Epithelial cell of prostate (primary cell): ENCODE results near the gene RGS2.

ENCODE experiments used
- DNase-seq: peaks from one replicate; pipeline ENCODE4 v3.0.0-alpha.2; 2011; ENCODE audit warnings: low read depth, low spot score
- H3K27ac ChIP-seq: fragments of 450-650 bp; 2 replicates; pipeline ENCODE4 v1.5.1; 2017; ENCODE audit warnings: mild to moderate bottlenecking

Gene RGS2, protein sequence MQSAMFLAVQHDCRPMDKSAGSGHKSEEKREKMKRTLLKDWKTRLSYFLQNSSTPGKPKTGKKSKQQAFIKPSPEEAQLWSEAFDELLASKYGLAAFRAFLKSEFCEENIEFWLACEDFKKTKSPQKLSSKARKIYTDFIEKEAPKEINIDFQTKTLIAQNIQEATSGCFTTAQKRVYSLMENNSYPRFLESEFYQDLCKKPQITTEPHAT

DNA sequence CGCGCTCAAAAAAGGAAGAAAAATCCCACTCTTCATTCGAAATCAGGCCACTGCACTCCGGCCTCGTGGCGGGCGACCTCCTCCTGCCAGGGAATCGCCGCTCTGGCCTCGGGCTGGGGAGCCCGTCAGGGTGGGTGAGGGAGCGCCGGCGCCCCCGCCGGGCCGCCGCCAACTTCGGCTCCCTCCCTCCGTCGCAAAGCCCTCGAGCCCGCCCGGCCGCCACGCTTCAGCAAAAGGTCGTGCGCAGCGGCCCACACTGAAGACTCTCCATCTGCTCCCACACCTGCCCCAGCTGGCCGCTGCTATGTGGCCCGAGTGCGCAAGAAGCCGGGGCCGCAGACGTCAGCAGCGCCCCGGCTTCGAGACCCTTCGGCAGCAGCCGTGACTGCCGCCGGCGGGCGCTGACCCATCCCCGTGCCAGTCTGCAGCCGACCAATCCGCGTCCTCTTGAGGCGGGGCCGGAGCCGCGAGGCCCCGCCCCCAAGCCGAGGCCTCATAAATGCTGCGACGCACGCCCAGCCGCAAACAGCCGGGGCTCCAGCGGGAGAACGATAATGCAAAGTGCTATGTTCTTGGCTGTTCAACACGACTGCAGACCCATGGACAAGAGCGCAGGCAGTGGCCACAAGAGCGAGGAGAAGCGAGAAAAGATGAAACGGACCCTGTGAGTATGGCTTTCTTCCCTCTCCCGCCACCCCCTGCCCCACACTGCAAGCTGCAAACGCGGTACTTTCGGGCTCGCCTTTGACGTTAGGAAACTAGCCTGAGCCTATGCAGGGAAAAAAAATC, at the start of gene RGS2:
TSS of gene RGS2 (plus strand) at position 522 of the 789 bp plus-strand sequence. CDS start at position 555, 33 bp downstream.
- H3K27ac ChIP-seq = peak within 1 kb of the TSS; percentile 74
- DNase-seq = no peak

DNA sequence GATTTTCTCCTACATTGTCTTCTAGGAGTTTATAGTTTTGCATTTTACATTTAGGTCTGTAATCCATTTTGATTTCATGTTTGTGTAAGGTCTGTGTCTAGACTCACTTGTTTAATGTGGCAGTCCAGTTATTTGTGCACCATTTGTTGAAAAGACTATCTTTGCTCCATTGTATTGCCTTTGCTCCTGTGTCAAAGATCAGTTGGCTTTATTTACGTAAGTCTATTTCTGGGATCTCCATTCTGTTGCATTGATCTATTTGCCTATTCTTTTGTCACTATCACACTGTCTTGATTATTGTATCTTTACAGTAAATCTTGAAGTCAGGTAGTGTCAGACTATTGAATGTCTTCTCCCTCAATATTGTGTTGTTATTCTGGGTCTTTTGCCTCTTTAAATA, 49.7 kb upstream of the RGS2 start:
- no peak overlapping the region for H3K27ac ChIP-seq
- no peak for DNase-seq

DNA sequence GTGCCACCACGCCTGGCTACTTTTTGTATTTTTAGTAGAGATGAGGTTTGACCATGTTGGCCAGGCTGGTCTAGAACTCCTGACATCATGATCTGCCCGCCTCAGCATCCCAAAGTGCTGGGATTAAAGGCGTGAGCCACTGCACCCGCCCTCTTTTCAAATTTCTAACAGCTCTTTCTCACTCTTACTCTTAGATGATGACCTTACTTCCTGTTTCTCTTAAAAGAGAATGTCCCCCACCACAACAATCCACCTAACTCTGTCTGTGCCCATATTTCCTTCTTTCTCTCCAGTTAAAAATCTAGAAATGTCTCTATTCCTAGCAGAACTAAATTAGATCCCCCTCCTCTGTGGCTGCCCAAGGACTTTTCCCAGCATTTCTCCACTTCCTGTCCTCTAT, 46.6 kb upstream of the RGS2 start:
- no peak for DNase-seq
- H3K27ac ChIP-seq = no peak overlapping the region

DNA sequence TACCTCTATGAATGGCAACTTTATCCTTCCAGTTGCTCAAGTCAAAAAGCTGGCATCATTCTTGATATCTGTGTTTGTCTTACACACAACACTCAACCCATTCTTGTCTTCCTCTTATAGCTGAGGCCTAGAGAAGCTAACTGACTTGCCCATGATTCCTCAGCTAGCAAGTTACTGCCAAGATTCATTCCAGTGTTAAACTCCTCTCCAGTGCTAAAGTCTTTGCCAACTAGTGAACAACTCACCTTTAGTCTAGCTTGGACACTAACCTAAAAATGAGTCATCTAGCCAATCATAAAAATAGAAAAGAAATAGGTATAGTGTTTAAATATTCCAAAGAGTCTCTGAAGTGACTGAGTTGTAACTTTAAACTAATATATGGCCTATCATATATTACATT, 45.6 kb upstream of the RGS2 start:
- peak; percentile 24 for DNase-seq

DNA sequence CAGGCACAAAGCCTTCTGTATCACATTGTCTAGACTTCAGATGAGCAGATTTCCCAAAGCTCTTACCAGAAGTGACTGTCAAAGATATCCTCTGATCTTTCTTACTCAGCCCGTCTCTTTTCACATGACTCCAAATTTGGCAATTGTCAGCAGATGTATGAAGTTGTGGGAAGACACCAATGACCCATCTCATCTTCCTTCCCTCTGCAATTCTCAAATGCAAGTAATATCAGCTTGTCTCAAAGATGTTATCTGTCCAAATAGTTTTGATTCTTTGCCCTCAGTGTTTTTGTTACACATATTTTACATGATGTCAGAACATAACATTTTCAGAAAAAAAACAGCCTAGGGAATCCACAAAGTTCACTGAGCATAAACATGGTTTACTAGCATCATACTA, 45.1 kb upstream of the RGS2 start:
- DNase-seq = no peak
- peak overlapping the region; percentile 13 for H3K27ac ChIP-seq

More for the DNA sequence above, 45.6 kb upstream of the RGS2 start:
- peak overlapping the region; percentile 13 for H3K27ac ChIP-seq

DNA sequence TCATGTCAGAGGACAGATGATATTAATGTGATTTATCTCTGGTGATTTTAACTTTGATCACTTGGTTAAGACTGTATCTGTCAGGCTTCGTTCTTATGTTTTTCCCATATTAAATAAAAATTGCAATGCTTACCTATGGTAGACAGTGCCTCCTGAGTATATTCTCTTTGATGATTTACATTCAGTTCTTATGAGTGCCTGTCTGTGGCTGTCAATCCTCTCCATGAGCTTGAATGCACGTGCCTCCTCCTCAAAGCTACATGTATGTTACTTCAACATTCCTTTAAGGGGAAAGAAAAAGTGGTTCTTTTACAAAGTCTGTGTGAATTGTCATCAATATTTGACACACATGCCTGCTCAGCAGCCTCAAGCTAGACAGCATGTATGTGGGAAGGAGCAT, 44.2 kb upstream of the RGS2 start:
- no peak for DNase-seq
- H3K27ac ChIP-seq = no peak overlapping the region

- DNase-seq = no peak
- no peak overlapping the region for H3K27ac ChIP-seq
These were observed 42.7 kb upstream of the RGS2 start for GRCh38 chr1:192766009-192766625.

DNA sequence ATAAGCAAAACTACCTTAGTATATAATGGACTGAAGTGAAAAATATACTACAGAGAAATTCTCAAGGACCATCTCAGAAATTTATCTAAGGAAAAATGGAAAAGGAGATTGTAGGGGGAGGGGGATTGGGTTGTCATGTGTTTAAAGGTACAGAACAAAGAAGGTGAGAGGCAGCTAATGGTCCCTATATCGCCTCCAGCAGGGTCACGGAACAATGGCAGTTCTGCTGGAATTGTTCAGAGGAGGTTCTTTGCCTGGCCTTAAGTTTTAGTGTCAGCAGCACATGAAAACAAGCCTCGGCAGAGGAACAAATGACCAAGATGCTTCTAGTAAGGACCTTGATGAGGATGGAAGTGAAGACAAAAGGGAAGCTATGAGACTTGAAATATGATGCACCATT, 42.0 kb upstream of the RGS2 start:
- no peak for DNase-seq

GRCh38 chr1:192767798-192768197, 41.0 kb upstream of the RGS2 start:
- H3K27ac ChIP-seq = no peak overlapping the region
- no peak for DNase-seq

More for the DNA sequence above, 42.0 kb upstream of the RGS2 start:
- no peak overlapping the region for H3K27ac ChIP-seq

DNA sequence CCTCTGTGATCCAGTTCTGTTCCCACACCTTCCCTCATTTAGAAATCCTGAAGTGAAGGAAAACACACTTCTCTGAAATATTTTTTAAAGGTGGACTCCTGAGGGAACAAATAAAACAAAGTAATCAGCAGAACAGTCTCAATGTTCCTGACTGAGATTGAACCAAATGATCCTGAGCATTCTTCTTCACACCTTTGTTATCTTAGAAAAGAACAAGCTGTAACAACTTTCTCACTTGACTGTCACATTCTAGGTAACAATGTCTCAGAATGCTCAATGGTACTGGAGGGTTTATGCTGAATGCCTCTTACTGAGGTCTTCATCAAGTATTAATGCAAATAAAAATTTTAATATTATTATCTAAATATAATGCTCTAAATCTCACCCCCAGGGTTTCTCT, 40.4 kb upstream of the RGS2 start:
- DNase-seq = no peak
- H3K27ac ChIP-seq = no peak overlapping the region

- H3K27ac ChIP-seq = no peak overlapping the region
- no peak for DNase-seq
These were observed 37.5 kb upstream of the RGS2 start for GRCh38 chr1:192771341-192771740.

DNA sequence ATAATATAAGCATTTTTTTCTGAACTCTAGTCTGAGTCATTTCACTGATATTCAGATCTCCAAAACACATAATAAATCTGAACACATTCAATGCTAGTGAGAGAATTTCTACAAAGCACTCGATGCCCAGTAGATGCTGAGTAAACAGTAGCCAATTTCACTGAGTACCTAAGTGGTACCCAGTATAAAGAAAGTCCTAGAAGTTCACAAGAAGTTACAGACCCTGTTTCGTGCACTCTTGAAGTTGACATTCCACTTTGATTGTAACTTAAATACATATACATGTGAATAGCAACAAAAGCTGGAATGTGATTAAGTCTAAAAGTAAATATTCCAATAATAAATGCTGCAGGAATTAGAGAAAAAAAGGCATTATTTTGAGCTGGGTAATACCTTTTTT, 33.2 kb upstream of the RGS2 start:
- DNase-seq = no peak
- no peak overlapping the region for H3K27ac ChIP-seq

GRCh38 chr1:192776206-192776605, 32.6 kb upstream of the RGS2 start:
- no peak for DNase-seq
- no peak overlapping the region for H3K27ac ChIP-seq

DNA sequence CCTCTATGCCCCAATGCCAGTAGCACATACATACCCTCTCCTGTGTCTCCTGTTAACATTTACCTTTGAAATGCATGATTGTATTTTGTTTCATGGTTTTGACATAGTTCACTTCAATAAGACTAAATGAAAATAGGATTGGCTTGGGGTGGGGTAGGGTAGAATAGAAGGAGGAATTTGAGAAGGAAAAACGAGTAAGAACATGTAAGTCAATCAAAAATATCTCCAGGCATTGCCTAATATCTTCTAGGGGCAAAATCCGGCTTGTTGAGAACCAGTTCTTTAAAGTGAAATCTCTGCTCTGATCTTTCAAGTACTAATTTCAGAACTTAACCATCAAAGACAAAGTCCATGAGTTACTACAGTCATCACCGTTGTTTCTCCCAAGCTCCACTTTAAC, 31.8 kb upstream of the RGS2 start:
- no peak overlapping the region for H3K27ac ChIP-seq
- DNase-seq = no peak

DNA sequence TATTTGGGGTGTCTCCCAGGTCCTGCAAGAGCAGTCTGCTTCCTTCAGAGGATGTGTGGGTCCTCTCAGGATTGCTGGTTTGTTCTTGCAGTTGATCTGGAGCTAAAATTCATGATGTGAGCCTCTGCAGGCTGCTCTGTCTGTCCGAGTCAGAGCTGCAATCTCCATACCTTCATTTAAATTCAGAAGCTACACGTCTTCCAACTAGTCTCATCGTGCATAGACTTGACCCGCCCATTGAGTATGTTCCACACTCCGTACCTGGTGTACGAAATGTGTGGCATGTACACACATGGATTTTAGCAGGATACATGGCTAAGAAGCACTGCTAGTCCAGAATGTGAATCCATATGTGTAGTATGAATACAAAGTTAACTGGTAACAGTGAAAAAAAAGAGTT, 25.0 kb upstream of the RGS2 start:
- H3K27ac ChIP-seq = no peak overlapping the region
- DNase-seq = no peak

- no peak for DNase-seq
- H3K27ac ChIP-seq = no peak overlapping the region
These were observed 24.4 kb upstream of the RGS2 start for GRCh38 chr1:192784397-192784796.

- no peak for DNase-seq
- H3K27ac ChIP-seq = no peak overlapping the region
These were observed 22.3 kb upstream of the RGS2 start for GRCh38 chr1:192786576-192786975.

DNA sequence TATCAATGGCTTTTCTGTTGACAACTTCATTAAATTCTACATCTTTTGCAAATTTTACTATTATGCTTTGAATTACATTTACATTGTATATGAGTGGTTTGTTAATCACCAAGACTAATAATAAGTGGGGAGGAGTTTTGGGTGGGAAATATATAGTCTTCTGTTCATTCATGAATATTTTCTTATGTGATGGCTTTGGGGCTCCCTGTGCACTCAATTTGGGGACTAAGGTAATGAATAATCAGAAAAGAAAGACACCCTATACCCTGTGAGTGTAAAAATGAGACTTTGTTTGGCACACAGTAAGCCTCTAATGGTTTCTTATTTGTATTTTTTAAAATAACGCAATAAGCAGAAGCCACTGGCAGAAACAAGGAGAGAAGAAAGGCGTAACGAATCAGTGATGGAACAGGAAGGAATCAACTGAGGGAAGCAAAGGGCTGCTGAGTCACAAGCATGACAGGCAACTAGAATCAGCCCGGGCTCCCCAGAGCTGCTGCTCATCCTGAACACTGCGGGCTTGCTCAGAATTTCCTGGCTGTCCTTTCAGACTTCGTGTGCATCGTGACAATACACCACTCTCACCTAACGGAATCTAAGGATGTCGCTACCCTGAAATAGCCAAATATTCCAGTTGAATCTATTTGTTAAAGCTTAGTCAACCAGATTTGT, 20.8 kb upstream of the RGS2 start:
- H3K27ac ChIP-seq = no peak overlapping the region
- DNase-seq = no peak

GRCh38 chr1:192789871-192790270, 19.0 kb upstream of the RGS2 start:
- DNase-seq = no peak
- H3K27ac ChIP-seq = no peak overlapping the region

GRCh38 chr1:192792628-192793027, 16.2 kb upstream of the RGS2 start:
- no peak for DNase-seq

More at GRCh38 chr1:192792628-192793027, 16.2 kb upstream of the RGS2 start:
- H3K27ac ChIP-seq = no peak overlapping the region
